ENCODE results near the gene SHANK3.

DNA sequence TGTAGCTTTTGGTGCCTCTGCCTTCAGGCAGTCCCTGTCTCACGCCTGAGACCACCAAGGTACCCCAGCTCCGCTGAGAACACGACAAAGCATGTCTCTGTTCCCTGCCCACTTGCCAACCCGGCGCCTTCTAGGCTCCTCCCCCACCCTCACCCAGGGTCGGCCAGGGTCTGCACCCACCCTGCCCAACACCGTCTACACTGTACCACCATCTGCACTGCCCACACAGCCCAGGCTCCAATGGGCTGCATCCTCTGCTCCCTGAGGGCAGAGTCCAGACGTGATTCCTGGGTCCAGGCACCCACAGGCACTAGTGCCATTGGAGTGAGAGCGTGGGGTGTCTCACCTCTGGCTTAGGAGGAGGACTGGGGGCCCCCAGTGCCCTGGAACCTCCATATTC lies 42.6 kb downstream of the SHANK3 start:
- no peak for TF ChIP-seq EZH2phosphoT487 (IDR thresholded peaks at IDR 0.05; ENCODE audit: insufficient read depth, low read depth)
- no peak for TF ChIP-seq EZH2 (IDR thresholded peaks at IDR 0.05; ENCODE audit: insufficient read depth, poor library complexity, severe bottlenecking)

Measured in GM23248 (cell line).